ENCODE measurements around the gene PRX. TPM values are rescaled to one million over a fixed set of nuclear protein-coding genes. Genes with fewer than 3 reads are reported as not detected.
"Not testable (repeated sequence)": the region's sequence is repeated elsewhere in the genome, so short reads cannot be mapped to it uniquely, and the experiment has no call there.

The PRX gene
- total RNA-seq, 1 donor from 2014 or later, result 3.3 TPM

- TF ChIP-seq CTCF (IDR thresholded peaks at IDR 0.05), result no peak
- H3K36me3 ChIP-seq, result no peaks in the 10 kb centered on the region
- no peak overlapping the region for H3K4me3 ChIP-seq
- peaks cover 0 to 11% of the 10 kb centered on the region in 2 donors for H3K4me1 ChIP-seq
- H3K9me3 ChIP-seq, result no peaks in the 10 kb centered on the region
- intact Hi-C loops (cut with DNase I), result no loop called here
- H3K27ac ChIP-seq, result peak overlapping the region; percentile 40 to 50
- H3K27me3 ChIP-seq, result no peaks in the 10 kb centered on the region
- no peak for DNase-seq (ENCODE audit: low spot score in 2 of 2)
These were observed 1.1 kb downstream of the PRX start for GRCh38 chr19:40411958-40412499.

- H3K9me3 ChIP-seq, result no peaks in the 10 kb centered on the region
- intact Hi-C loops (cut with DNase I), result no loop called here
- H3K27me3 ChIP-seq, result no peaks in the 10 kb centered on the region
- no peak overlapping the region for H3K4me3 ChIP-seq
- H3K27ac ChIP-seq, result peak overlapping the region; percentile 40 to 50
- no peak for TF ChIP-seq CTCF (IDR thresholded peaks at IDR 0.05)
- no peak for DNase-seq (ENCODE audit: low spot score in 2 of 2)
- H3K4me1 ChIP-seq, result peaks cover 0 to 11% of the 10 kb centered on the region in 2 donors
- H3K36me3 ChIP-seq, result no peaks in the 10 kb centered on the region
These were observed 1.9 kb downstream of the PRX start for GRCh38 chr19:40411125-40411842.

- no peaks in the 10 kb centered on the region for H3K9me3 ChIP-seq
- H3K4me1 ChIP-seq, result peaks cover 0 to 11% of the 10 kb centered on the region in 2 donors
- no peak overlapping the region for H3K4me3 ChIP-seq
- no peaks in the 10 kb centered on the region for H3K27me3 ChIP-seq
- DNase-seq (ENCODE audit: low spot score in 2 of 2), result no peak
- no peak for TF ChIP-seq CTCF (IDR thresholded peaks at IDR 0.05)
- H3K27ac ChIP-seq, result no peak overlapping the region
- intact Hi-C loops (cut with DNase I), result no loop called here
- no peaks in the 10 kb centered on the region for H3K36me3 ChIP-seq
These were observed 3.2 kb downstream of the PRX start for GRCh38 chr19:40410030-40410389.

- H3K27me3 ChIP-seq; H3K9me3 ChIP-seq; H3K4me3 ChIP-seq; intact Hi-C loops (cut with DNase I); H3K36me3 ChIP-seq; H3K27ac ChIP-seq; DNase-seq (ENCODE audit: low spot score in 2 of 2): not testable (repeated sequence)
- peaks cover 0 to 11% of the 10 kb centered on the region in 2 donors for H3K4me1 ChIP-seq
These were observed 4.6 kb downstream of the PRX start for GRCh38 chr19:40408598-40408925.

- H3K27ac ChIP-seq, result no peak overlapping the region
- DNase-seq (ENCODE audit: low spot score in 2 of 2), result no peak
These were observed 5.2 kb downstream of the PRX start for GRCh38 chr19:40407714-40408597.

More at GRCh38 chr19:40407714-40408597, 5.2 kb downstream of the PRX start:
- intact Hi-C loops (cut with DNase I), result no loop called here
- TF ChIP-seq CTCF (IDR thresholded peaks at IDR 0.05), result no peak
- Histone ChIP-seq H3K27me3 (no peaks in the 10 kb centered on the region), H3K4me3 (no peak overlapping the region), H3K4me1 (peaks cover 4 to 11% of the 10 kb centered on the region in 2 donors), H3K9me3 (no peaks in the 10 kb centered on the region), H3K36me3 (no peaks in the 10 kb centered on the region)

All from ascending aorta (tissue), 2 donors.